GM20431 (cell line): Measurements from ENCODE around the gene GAPDH.
"Not testable (repeated sequence)": the region's sequence is repeated elsewhere in the genome, so short reads cannot be mapped to it uniquely, and the experiment has no call there.

Source experiments
- in situ Hi-C: fragments of 300-500 bp; cut with MseI, MboI; formaldehyde crosslinking; loops from one replicate; pipeline ENCODE4 v1.15.0; 2020; ENCODE audit warnings: low sequenced_read_pairs; ENCODE audit not compliant: unreplicated experiment

GAPDH gene

GRCh38 chr12:6528539-6529235 is 5.6 kb upstream of the GAPDH start:
- in situ Hi-C loops, result no loop called here

GRCh38 chr12:6529291-6529737 is 5.0 kb upstream of the GAPDH start:
- in situ Hi-C loops, result no loop called here

GRCh38 chr12:6530576-6531260 is 3.6 kb upstream of the GAPDH start:
- in situ Hi-C loops, result no loop called here

GRCh38 chr12:6532051-6532926 is 2.0 kb upstream of the GAPDH start:
- in situ Hi-C loops, result no loop called here

- in situ Hi-C loops, result no loop called here
These were observed 1.2 kb upstream of the GAPDH start for GRCh38 chr12:6532927-6533652.

GRCh38 chr12:6533653-6533922 is 729 bp upstream of the GAPDH start:
- in situ Hi-C loops, result no loop called here

GRCh38 chr12:6534695-6534944 is 303 bp downstream of the GAPDH start:
- in situ Hi-C loops, result no loop called here

- in situ Hi-C loops, result no loop called here
These were observed 804 bp downstream of the GAPDH start for GRCh38 chr12:6534945-6535696.

GRCh38 chr12:6535697-6535946 is 1.3 kb downstream of the GAPDH start:
- in situ Hi-C loops, result no loop called here

- in situ Hi-C loops, result no loop called here
These were observed 1.9 kb downstream of the GAPDH start for GRCh38 chr12:6535960-6536847.

GRCh38 chr12:6536894-6537579 is 2.7 kb downstream of the GAPDH start:
- in situ Hi-C loops, result no loop called here

GRCh38 chr12:6537580-6538419 is 3.5 kb downstream of the GAPDH start:
- in situ Hi-C loops, result not testable (repeated sequence)

GRCh38 chr12:6538420-6539313 is 4.3 kb downstream of the GAPDH start:
- in situ Hi-C loops, result no loop called here

- in situ Hi-C loops, result no loop called here
These were observed 5.0 kb downstream of the GAPDH start for GRCh38 chr12:6539314-6539682.

GRCh38 chr12:6539707-6540134 is 5.4 kb downstream of the GAPDH start:
- in situ Hi-C loops, result no loop called here

GRCh38 chr12:6540181-6540877 is 6.0 kb downstream of the GAPDH start:
- in situ Hi-C loops, result no loop called here
